HG03575 (cell line): ENCODE results near the gene RNU6-8.

Experiments
- ATAC-seq: cut with Tn5 transposase; IDR thresholded peaks from one replicate; pipeline ENCODE4 v1.9.1; 2021; ENCODE audit not compliant: unreplicated experiment, insufficient number of reproducible peaks, low FRiP score; ENCODE audit errors: extremely low read depth

The RNU6-8 gene

GRCh38 chr14:32208490-32208889, 5.4 kb upstream of the RNU6-8 start:
- ATAC-seq: no peak

- no peak for ATAC-seq
These were observed 3.5 kb upstream of the RNU6-8 start for GRCh38 chr14:32206552-32206951.

GRCh38 chr14:32205984-32206383, 2.9 kb upstream of the RNU6-8 start:
- ATAC-seq: no peak

GRCh38 chr14:32205554-32205953, 2.5 kb upstream of the RNU6-8 start:
- ATAC-seq: no peak

- no peak for ATAC-seq
These were observed 874 bp upstream of the RNU6-8 start for GRCh38 chr14:32203928-32204357.

- no peak for ATAC-seq
These were observed 525 bp downstream of the RNU6-8 start for GRCh38 chr14:32202491-32202997.

- ATAC-seq: no peak
These were observed 1.1 kb downstream of the RNU6-8 start, which contains the start of gene RNU6-7 for GRCh38 chr14:32201816-32202490. RNU6-7 (plus strand) TSS chr14:32202045.

- no peak for ATAC-seq
These were observed 1.8 kb downstream of the RNU6-8 start for GRCh38 chr14:32201193-32201815.

- ATAC-seq: no peak
These were observed 2.5 kb downstream of the RNU6-8 start for GRCh38 chr14:32200368-32201192.

GRCh38 chr14:32197919-32198318, 5.2 kb downstream of the RNU6-8 start:
- no peak for ATAC-seq

- no peak for ATAC-seq
These were observed 7.4 kb downstream of the RNU6-8 start for GRCh38 chr14:32195636-32196035.

GRCh38 chr14:32193532-32193931, 9.5 kb downstream of the RNU6-8 start:
- ATAC-seq: no peak

GRCh38 chr14:32192712-32193373, 10.2 kb downstream of the RNU6-8 start:
- ATAC-seq: no peak

- ATAC-seq: no peak
These were observed 12.4 kb downstream of the RNU6-8 start for GRCh38 chr14:32190673-32191072.

GRCh38 chr14:32189811-32190210, 13.3 kb downstream of the RNU6-8 start:
- no peak for ATAC-seq

GRCh38 chr14:32186248-32186647, 16.8 kb downstream of the RNU6-8 start:
- ATAC-seq: no peak

- ATAC-seq: no peak
These were observed 18.0 kb downstream of the RNU6-8 start for GRCh38 chr14:32185097-32185496.

GRCh38 chr14:32183151-32184058, 19.7 kb downstream of the RNU6-8 start:
- no peak for ATAC-seq
